GM12864 (cell line): ENCODE data around the gene YEATS4.

Source experiments
- DNase-seq: peaks from one replicate; pipeline ENCODE4 v3.0.0-alpha.2; 2011; ENCODE audit warnings: low read depth
- H3K4me3 ChIP-seq: 2 replicates; pipeline ENCODE4 v1.5.1; 2011; ENCODE audit warnings: mild to moderate bottlenecking, low read depth, low read length, control low read depth
- CTCF ChIP-seq: IDR thresholded peaks from 2 replicates; pipeline ENCODE4 v1.5.1; 2011; ENCODE audit warnings: low read depth, mild to moderate bottlenecking, moderate library complexity, low read length, control low read depth, inconsistent platforms; ENCODE audit errors: missing control alignments

Gene YEATS4

GRCh38 chr12:69417741-69418167 is 58.2 kb downstream of the YEATS4 start:
- H3K4me3 ChIP-seq, result no peak overlapping the region
- no peak for TF ChIP-seq CTCF
- no peak for DNase-seq

DNA sequence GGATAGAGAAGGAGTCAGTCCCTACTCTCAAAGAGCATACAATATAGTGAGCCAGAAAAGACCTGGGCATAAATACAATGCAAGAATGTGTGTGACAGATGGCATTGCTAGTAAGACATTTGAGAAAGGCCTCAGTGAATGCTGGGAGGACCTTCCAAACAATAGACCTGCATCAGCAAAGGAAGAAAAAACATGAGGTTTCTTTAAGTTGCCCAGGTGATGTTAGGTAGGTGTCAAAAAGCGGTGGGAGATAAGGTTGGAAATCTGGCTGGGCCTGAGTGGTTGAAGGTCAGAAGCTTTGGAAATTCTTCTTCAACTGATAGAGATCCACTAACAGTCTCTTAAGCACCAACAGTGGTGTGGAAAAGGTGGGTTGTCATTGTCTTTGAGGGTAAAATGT is 60.2 kb downstream of the YEATS4 start:
- TF ChIP-seq CTCF, result no peak
- no peak for DNase-seq
- no peak overlapping the region for H3K4me3 ChIP-seq

DNA sequence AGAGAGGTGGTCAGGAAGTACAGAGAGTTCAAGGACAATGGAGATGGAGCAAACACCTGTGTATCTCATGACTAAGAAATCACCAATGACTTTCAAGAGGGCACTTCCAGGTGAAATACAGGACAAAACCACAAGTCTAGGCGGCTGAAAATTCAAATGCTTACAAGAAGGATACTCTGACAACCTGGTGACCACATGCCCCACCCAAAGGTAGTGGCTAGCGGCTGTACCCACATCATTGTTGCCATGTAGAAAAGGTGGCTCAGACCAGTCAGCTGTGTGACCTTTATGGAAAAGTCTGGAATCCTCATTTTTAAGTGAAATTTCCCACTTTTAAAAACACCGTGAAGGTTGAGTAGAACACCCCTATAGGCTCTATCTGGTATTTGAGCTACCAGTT is 62.0 kb downstream of the YEATS4 start:
- no peak for DNase-seq
- no peak for TF ChIP-seq CTCF
- H3K4me3 ChIP-seq, result no peak overlapping the region

GRCh38 chr12:69423037-69423905 is 63.7 kb downstream of the YEATS4 start:
- no peak overlapping the region for H3K4me3 ChIP-seq
- no peak for TF ChIP-seq CTCF
- DNase-seq, result no peak

GRCh38 chr12:69425417-69425816 is 65.9 kb downstream of the YEATS4 start:
- no peak overlapping the region for H3K4me3 ChIP-seq
- no peak for DNase-seq
- TF ChIP-seq CTCF, result no peak

- H3K4me3 ChIP-seq, result no peak overlapping the region
- DNase-seq, result no peak
- no peak for TF ChIP-seq CTCF
These were observed 69.0 kb downstream of the YEATS4 start for GRCh38 chr12:69428351-69429073.
